ENCODE measurements around the gene ITGA4. TPM values are rescaled to one million over a fixed set of nuclear protein-coding genes. Genes with fewer than 3 reads are reported as not detected.

The ITGA4 gene
- total and polyA plus RNA-seq, 2 donors (not counting 1 experiment from before 2014, with no cell fraction given), result 69.2 to 169 TPM

DNA sequence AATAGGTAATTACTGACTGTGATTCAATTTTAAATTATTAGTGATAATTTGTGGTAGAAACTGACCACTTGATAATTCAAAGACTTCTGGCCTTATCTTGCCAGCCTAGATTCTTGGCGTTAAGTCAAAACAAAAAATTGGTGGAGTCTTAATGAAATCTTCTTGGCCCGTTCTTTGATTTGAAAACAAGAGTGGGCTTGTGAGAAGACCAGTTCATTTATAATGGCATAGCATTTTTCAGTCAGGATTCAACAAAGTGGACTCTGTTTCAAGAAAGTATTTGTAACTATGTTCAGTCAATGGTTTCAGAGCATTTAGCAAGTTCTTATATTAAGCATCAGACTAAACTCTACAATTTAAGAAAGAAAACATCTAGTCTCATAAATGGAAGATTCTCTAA lies 26.0 kb downstream of the ITGA4 start:
- Mint-ChIP-seq H3K27ac (no peak overlapping the region), H3K9me3 (ENCODE audit: insufficient read depth) (no peaks in the 10 kb centered on the region), H3K4me3 (no peak overlapping the region), H3K4me1 (peaks cover 2% of the 10 kb centered on the region), H3K27me3 (no peaks in the 10 kb centered on the region)
- intact Hi-C loops (cut with micrococcal nuclease), result loop anchor here (5.0 kb wide), 1 partner anchor 34 kb away; no protein-coding TSS in a partner anchor
- no peak overlapping the region for H3K27ac ChIP-seq (ENCODE audit: low read length in 2 of 2)
- H3K27me3 ChIP-seq (replicated peaks in 1 of 4; ENCODE audit: control extremely low read depth in 1 of 4, control insufficient read depth in 3 of 4, insufficient read depth in 4 of 4, low read length in 3 of 4), result no peaks in the 10 kb centered on the region
- H4K20me1 ChIP-seq (ENCODE audit: control insufficient read depth, insufficient read depth, low read length, poor library complexity, severe bottlenecking), result peaks cover 24% of the 10 kb centered on the region
- no peak for TF ChIP-seq EZH2 (IDR thresholded peaks at IDR 0.05; ENCODE audit: borderline replicate concordance, insufficient read depth, low read depth, low read length, poor library complexity, severe bottlenecking)
- TF ChIP-seq, protein P1, sequence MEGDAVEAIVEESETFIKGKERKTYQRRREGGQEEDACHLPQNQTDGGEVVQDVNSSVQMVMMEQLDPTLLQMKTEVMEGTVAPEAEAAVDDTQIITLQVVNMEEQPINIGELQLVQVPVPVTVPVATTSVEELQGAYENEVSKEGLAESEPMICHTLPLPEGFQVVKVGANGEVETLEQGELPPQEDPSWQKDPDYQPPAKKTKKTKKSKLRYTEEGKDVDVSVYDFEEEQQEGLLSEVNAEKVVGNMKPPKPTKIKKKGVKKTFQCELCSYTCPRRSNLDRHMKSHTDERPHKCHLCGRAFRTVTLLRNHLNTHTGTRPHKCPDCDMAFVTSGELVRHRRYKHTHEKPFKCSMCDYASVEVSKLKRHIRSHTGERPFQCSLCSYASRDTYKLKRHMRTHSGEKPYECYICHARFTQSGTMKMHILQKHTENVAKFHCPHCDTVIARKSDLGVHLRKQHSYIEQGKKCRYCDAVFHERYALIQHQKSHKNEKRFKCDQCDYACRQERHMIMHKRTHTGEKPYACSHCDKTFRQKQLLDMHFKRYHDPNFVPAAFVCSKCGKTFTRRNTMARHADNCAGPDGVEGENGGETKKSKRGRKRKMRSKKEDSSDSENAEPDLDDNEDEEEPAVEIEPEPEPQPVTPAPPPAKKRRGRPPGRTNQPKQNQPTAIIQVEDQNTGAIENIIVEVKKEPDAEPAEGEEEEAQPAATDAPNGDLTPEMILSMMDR (IDR thresholded peaks at IDR 0.05), result no peak
- 100% methylated on average over 1 of the region's 2 CpGs for WGBS (ENCODE audit: insufficient coverage)
- no peaks in the 10 kb centered on the region for H3K9me3 ChIP-seq (ENCODE audit: control extremely low read depth in 1 of 3, control insufficient read depth in 2 of 3, insufficient read depth in 1 of 3, low read length in 2 of 3)
- ChIA-PET CTCF (interaction anchor here (1.9 kb wide), 1 partner anchor 16 kb away, joined by 8 read pairs; no protein-coding TSS in a partner anchor), POLR2A (no interaction called here)
- ATAC-seq (ENCODE audit: low read depth), result no peak
- peaks cover 27 to 85% of the 10 kb centered on the region in 2 experiments for H3K36me3 ChIP-seq (replicated peaks in 1 of 2; ENCODE audit: control extremely low read depth in 1 of 2, control insufficient read depth in 1 of 2, extremely low read depth in 1 of 2, insufficient read depth in 2 of 2, low read length in 1 of 2)
- no peak overlapping the region for H3K4me2 ChIP-seq (replicated peaks; ENCODE audit: low read depth, low read length, poor library complexity, severe bottlenecking)
- peaks cover 11% of the 10 kb centered on the region for H3K79me2 ChIP-seq (ENCODE audit: control insufficient read depth, insufficient read depth, low read length)
- H2AFZ ChIP-seq (ENCODE audit: insufficient read depth, low read depth, low read length, poor library complexity, severe bottlenecking), result no peak overlapping the region
- no peak overlapping the region for H3K9ac ChIP-seq (ENCODE audit: low read length)
- H3K4me1 ChIP-seq (ENCODE audit: control insufficient read depth in 2 of 2, insufficient read depth in 2 of 2, low read length in 2 of 2), result no peaks in the 10 kb centered on the region
- H3K4me3 ChIP-seq (ENCODE audit: control extremely low read depth in 1 of 5, extremely low read depth in 1 of 5, insufficient read depth in 1 of 5, low read depth in 2 of 5, low read length in 4 of 5), result no peak overlapping the region
- no peak for DNase-seq

- H3K27me3 Mint-ChIP-seq, result no peaks in the 10 kb centered on the region
- no peaks in the 10 kb centered on the region for H3K9me3 ChIP-seq (ENCODE audit: control extremely low read depth in 1 of 3, control insufficient read depth in 2 of 3, insufficient read depth in 1 of 3, low read length in 2 of 3)
Observed at GRCh38 chr2:181483876-181484275, 26.7 kb downstream of the ITGA4 start.

More at GRCh38 chr2:181483876-181484275, 26.7 kb downstream of the ITGA4 start:
- Histone ChIP-seq H3K4me3 (ENCODE audit: control extremely low read depth in 1 of 5, extremely low read depth in 1 of 5, insufficient read depth in 1 of 5, low read depth in 2 of 5, low read length in 4 of 5) (no peak overlapping the region), H3K36me3 (replicated peaks in 1 of 2; ENCODE audit: control extremely low read depth in 1 of 2, control insufficient read depth in 1 of 2, extremely low read depth in 1 of 2, insufficient read depth in 2 of 2, low read length in 1 of 2) (peaks cover 27 to 84% of the 10 kb centered on the region in 2 experiments), H3K27ac (ENCODE audit: low read length in 2 of 2) (no peak overlapping the region), H4K20me1 (ENCODE audit: control insufficient read depth, insufficient read depth, low read length, poor library complexity, severe bottlenecking) (peaks cover 30% of the 10 kb centered on the region), H3K79me2 (ENCODE audit: control insufficient read depth, insufficient read depth, low read length) (peaks cover 13% of the 10 kb centered on the region), H3K9ac (ENCODE audit: low read length) (no peak overlapping the region), H3K4me2 (replicated peaks; ENCODE audit: low read depth, low read length, poor library complexity, severe bottlenecking) (no peak overlapping the region), H3K4me1 (ENCODE audit: control insufficient read depth in 2 of 2, insufficient read depth in 2 of 2, low read length in 2 of 2) (no peaks in the 10 kb centered on the region), H2AFZ (ENCODE audit: insufficient read depth, low read depth, low read length, poor library complexity, severe bottlenecking) (no peak overlapping the region), H3K27me3 (replicated peaks in 1 of 4; ENCODE audit: control extremely low read depth in 1 of 4, control insufficient read depth in 3 of 4, insufficient read depth in 4 of 4, low read length in 3 of 4) (no peaks in the 10 kb centered on the region)
- TF ChIP-seq, protein P1 (IDR thresholded peaks at IDR 0.05), result no peak
- no peak for TF ChIP-seq EZH2 (IDR thresholded peaks at IDR 0.05; ENCODE audit: borderline replicate concordance, insufficient read depth, low read depth, low read length, poor library complexity, severe bottlenecking)
- H3K9me3 Mint-ChIP-seq (ENCODE audit: insufficient read depth), result no peaks in the 10 kb centered on the region
- no peak overlapping the region for H3K4me3 Mint-ChIP-seq
- DNase-seq, result no peak
- WGBS (ENCODE audit: insufficient coverage), result 100% methylated on average over 1 of the region's 1 CpG
- intact Hi-C loops (cut with micrococcal nuclease), result loop anchor here (5.0 kb wide), 1 partner anchor 33 kb away; no protein-coding TSS in a partner anchor
- ChIA-PET POLR2A (no interaction called here), CTCF (no interaction called here)
- peaks cover 2% of the 10 kb centered on the region for H3K4me1 Mint-ChIP-seq
- peak overlapping the region; percentile 10 for H3K27ac Mint-ChIP-seq
- no peak for ATAC-seq (ENCODE audit: low read depth)

Data from B cell (primary cell).